K562 (cell line): ENCODE data around the gene TRIM24. TPM values are rescaled to one million over a fixed set of nuclear protein-coding genes. Genes with fewer than 3 reads are reported as not detected.

ENCODE experiments used
- ATF1 ChIP-seq, 2 experiments: fragments of 450-650 bp in 1 of 2; IDR thresholded peaks; 2 replicates each; pipeline ENCODE4 v1.6.1; 2016; ENCODE audit warnings: missing compliant biosample characterization in 1 of 2, missing genetic modification characterization in 1 of 2
- CBFB ChIP-seq: sonication (generic); formaldehyde crosslinking; IDR thresholded peaks from 2 replicates; pipeline ENCODE4 v1.4.0; 2020; ENCODE audit warnings: mild to moderate bottlenecking, missing genetic modification reagents
- CSDE1 ChIP-seq, 2 experiments: fragments of 450-650 bp; IDR thresholded peaks; 2 replicates each; pipeline ENCODE4 v1.6.1; 2016; ENCODE audit warnings: mild to moderate bottlenecking in 1 of 2
- HMG20A ChIP-seq: fragments of 450-650 bp; formaldehyde crosslinking; conservative IDR thresholded peaks from 2 replicates; pipeline ENCODE4 v1.4.0; 2020; ENCODE audit warnings: mild to moderate bottlenecking, mixed read lengths
- KLF1 ChIP-seq: fragments of 450-650 bp; IDR thresholded peaks from 2 replicates; pipeline ENCODE4 v1.6.1; 2016; ENCODE audit warnings: missing genetic modification characterization, missing compliant biosample characterization
- LCOR ChIP-seq: sonication (generic); formaldehyde crosslinking; IDR thresholded peaks from 2 replicates; pipeline ENCODE4 v1.8.0; 2022; ENCODE audit warnings: mild to moderate bottlenecking, missing genetic modification reagents
- SMC3 ChIP-seq: conservative IDR thresholded peaks from 2 replicates; pipeline ENCODE4 v1.6.1; 2011; ENCODE audit warnings: low read depth, low read length, improper control_type of control experiment; ENCODE audit not compliant: insufficient read depth
- SREBF1 ChIP-seq: fragments of 150-350 bp; IDR thresholded peaks from 2 replicates; pipeline ENCODE4 v1.6.1; 2014; ENCODE audit warnings: antibody characterized with exemption, low read depth, low read length, borderline replicate concordance
- SRSF7 ChIP-seq: fragments of 200-400 bp; formaldehyde crosslinking; optimal IDR thresholded peaks from 2 replicates; pipeline ENCODE3; 2017; ENCODE audit warnings: mild to moderate bottlenecking, low read depth, low read length
- ZNF253 ChIP-seq: fragments of 250-450 bp; sonication (Bioruptor Pico); conservative IDR thresholded peaks from 2 replicates; pipeline ENCODE4 v1.6.1; 2021; ENCODE audit warnings: mild to moderate bottlenecking
- ZNF518B ChIP-seq: fragments of 250-450 bp; sonication (Bioruptor Pico); IDR thresholded peaks from 2 replicates; pipeline ENCODE4 v1.5.0; 2021; ENCODE audit warnings: mild to moderate bottlenecking, moderate library complexity
- polyA plus RNA-seq, 8 experiments: library from polyadenylated mRNA; depleted of rRNA in 4 of 8; stranded (reverse) in 5 of 8; unstranded in 3 of 8; fragments of >200 nt; fragmentation: Nextera tagmentation in 2 of 8; fragmentation: Illumina TruSeq in 1 of 8; extraction: Ambion mirVana in 2 of 8; extraction: Trizol in 1 of 8; gene quantifications; 2 replicates each; pipeline versions ENCODE4 v1.2.1 to v1.2.3, GENCODE V29; 2011 to 2014; ENCODE audit warnings: inconsistent platforms in 1 of 8, missing spikeins in 1 of 8
- total RNA-seq, 7 experiments: library from RNA; depleted of rRNA in 6 of 7; stranded (reverse); fragments of >200 nt in 6 of 7; fragmentation: Illumina TruSeq in 2 of 7; extraction: Trizol in 2 of 7; gene quantifications; 2 replicates each; pipeline versions ENCODE4 v1.2.1 to v1.2.3, GENCODE V29; 2011 to 2021; ENCODE audit warnings: low replicate concordance in 1 of 7
- TF ChIP-seq, protein P1 (sequence below): fragments of 250-450 bp; sonication (Bioruptor Pico); IDR thresholded peaks from 2 replicates; pipeline ENCODE4 v1.6.1; 2021; ENCODE audit warnings: mild to moderate bottlenecking
- TF ChIP-seq, protein P2 (sequence below): fragments of 250-450 bp; sonication (Bioruptor Pico); IDR thresholded peaks from 2 replicates; pipeline ENCODE4 v1.4.0; 2020; ENCODE audit warnings: mild to moderate bottlenecking, moderate library complexity
- TF ChIP-seq, protein P3 (sequence below): fragments of 450-650 bp; IDR thresholded peaks from 2 replicates; pipeline ENCODE4 v1.6.1; 2018; ENCODE audit not compliant: partially characterized antibody
- TF ChIP-seq, protein P4 (sequence below): fragments of 250-450 bp; sonication (Bioruptor Pico); IDR thresholded peaks from 2 replicates; pipeline ENCODE4 v1.8.0; 2022; ENCODE audit warnings: inconsistent platforms

Gene TRIM24
- total and polyA plus RNA-seq, 9 of the 15 experiments (the other 6 are each of a cell fraction or from before 2014, with no cell fraction given), result 13.4 to 74.0 (median 41.7) TPM

GRCh38 chr7:138460649-138461607, 869 bp downstream of the TRIM24 start (continued):
- no peak for TF ChIP-seq ZNF518B
- no peak for TF ChIP-seq ZNF253 (CRISPR knock-in tag)
- TF ChIP-seq, protein P1, sequence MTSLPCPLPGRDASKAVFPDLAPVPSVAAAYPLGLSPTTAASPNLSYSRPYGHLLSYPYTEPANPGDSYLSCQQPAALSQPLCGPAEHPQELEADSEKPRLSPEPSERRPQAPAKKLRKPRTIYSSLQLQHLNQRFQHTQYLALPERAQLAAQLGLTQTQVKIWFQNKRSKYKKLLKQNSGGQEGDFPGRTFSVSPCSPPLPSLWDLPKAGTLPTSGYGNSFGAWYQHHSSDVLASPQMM (CRISPR knock-in tag), result no peak
- no peak for TF ChIP-seq KLF1 (tag)
- 0 out of 2 replicates have a peak, but pooled peaks have one; percentile 6 for TF ChIP-seq SMC3
- no peak for TF ChIP-seq LCOR
- no peak for TF ChIP-seq CSDE1 (IDR thresholded peaks at IDR 0.05)
- TF ChIP-seq, protein P2, sequence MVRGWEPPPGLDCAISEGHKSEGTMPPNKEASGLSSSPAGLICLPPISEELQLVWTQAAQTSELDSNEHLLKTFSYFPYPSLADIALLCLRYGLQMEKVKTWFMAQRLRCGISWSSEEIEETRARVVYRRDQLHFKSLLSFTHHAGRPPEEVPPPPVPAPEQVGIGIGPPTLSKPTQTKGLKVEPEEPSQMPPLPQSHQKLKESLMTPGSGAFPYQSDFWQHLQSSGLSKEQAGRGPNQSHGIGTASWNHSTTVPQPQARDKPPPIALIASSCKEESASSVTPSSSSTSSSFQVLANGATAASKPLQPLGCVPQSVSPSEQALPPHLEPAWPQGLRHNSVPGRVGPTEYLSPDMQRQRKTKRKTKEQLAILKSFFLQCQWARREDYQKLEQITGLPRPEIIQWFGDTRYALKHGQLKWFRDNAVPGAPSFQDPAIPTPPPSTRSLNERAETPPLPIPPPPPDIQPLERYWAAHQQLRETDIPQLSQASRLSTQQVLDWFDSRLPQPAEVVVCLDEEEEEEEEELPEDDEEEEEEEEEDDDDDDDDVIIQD (CRISPR knock-in tag), result no peak; the same call in 1 of the 2 replicates
- TF ChIP-seq, protein P3, sequence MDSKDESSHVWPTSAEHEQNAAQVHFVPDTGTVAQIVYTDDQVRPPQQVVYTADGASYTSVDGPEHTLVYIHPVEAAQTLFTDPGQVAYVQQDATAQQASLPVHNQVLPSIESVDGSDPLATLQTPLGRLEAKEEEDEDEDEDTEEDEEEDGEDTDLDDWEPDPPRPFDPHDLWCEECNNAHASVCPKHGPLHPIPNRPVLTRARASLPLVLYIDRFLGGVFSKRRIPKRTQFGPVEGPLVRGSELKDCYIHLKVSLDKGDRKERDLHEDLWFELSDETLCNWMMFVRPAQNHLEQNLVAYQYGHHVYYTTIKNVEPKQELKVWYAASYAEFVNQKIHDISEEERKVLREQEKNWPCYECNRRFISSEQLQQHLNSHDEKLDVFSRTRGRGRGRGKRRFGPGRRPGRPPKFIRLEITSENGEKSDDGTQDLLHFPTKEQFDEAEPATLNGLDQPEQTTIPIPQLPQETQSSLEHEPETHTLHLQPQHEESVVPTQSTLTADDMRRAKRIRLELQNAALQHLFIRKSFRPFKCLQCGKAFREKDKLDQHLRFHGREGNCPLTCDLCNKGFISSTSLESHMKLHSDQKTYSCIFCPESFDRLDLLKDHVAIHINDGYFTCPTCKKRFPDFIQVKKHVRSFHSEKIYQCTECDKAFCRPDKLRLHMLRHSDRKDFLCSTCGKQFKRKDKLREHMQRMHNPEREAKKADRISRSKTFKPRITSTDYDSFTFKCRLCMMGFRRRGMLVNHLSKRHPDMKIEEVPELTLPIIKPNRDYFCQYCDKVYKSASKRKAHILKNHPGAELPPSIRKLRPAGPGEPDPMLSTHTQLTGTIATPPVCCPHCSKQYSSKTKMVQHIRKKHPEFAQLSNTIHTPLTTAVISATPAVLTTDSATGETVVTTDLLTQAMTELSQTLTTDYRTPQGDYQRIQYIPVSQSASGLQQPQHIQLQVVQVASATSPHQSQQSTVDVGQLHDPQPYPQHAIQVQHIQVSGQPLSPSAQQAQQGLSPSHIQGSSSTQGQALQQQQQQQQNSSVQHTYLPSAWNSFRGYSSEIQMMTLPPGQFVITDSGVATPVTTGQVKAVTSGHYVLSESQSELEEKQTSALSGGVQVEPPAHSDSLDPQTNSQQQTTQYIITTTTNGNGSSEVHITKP, result no peak
- TF ChIP-seq, protein P4, sequence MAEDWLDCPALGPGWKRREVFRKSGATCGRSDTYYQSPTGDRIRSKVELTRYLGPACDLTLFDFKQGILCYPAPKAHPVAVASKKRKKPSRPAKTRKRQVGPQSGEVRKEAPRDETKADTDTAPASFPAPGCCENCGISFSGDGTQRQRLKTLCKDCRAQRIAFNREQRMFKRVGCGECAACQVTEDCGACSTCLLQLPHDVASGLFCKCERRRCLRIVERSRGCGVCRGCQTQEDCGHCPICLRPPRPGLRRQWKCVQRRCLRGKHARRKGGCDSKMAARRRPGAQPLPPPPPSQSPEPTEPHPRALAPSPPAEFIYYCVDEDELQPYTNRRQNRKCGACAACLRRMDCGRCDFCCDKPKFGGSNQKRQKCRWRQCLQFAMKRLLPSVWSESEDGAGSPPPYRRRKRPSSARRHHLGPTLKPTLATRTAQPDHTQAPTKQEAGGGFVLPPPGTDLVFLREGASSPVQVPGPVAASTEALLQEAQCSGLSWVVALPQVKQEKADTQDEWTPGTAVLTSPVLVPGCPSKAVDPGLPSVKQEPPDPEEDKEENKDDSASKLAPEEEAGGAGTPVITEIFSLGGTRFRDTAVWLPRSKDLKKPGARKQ (CRISPR knock-in tag), result no peak
- TF ChIP-seq ATF1 (CRISPR knock-in tag; IDR thresholded peaks at IDR 0.05), result no peak
- TF ChIP-seq ATF1 (tag; IDR thresholded peaks at IDR 0.05), result peak; percentile 74
- TF ChIP-seq SRSF7, result no peak
- TF ChIP-seq SREBF1, result no peak
- TF ChIP-seq HMG20A, result no peak
- TF ChIP-seq CBFB (CRISPR knock-in tag), result no peak
